Natural killer cell (primary cell): ENCODE data around the gene POU5F1. TPM values are rescaled to one million over a fixed set of nuclear protein-coding genes. Genes with fewer than 3 reads are reported as not detected.

Source experiments
- ATAC-seq, 3 donors: fragments of 150-1000 bp in 2 of 3; fragments of 200-7000 bp in 1 of 3; cut with Tn5 transposase; 1 replicate in 1 of 3; 2 replicates in 2 of 3; pipeline ENCODE4 v1.10.0; 2021; ENCODE audit warnings: mild to moderate bottlenecking in 2 of 3, moderate library complexity in 2 of 3
- DNase-seq, 2 donors: peaks; one replicate each; pipeline versions ENCODE4 v3.0.0 to v3.0.0-alpha.2; 2013 to 2021; ENCODE audit warnings: mixed read lengths in 1 of 2
- H3K27ac ChIP-seq: one replicate; pipeline ENCODE4 v1.5.1; 2013; ENCODE audit warnings: mild to moderate bottlenecking, low read length
- H3K27me3 ChIP-seq: one replicate; pipeline ENCODE4 v1.6.1; 2013; ENCODE audit warnings: low read length; ENCODE audit not compliant: control insufficient read depth, insufficient read depth
- H3K36me3 ChIP-seq: one replicate; pipeline ENCODE4 v1.6.1; 2013; ENCODE audit warnings: low read length; ENCODE audit not compliant: control insufficient read depth, insufficient read depth
- H3K4me1 ChIP-seq: one replicate; pipeline ENCODE4 v1.6.1; 2013; ENCODE audit warnings: low read length; ENCODE audit not compliant: control insufficient read depth, insufficient read depth
- H3K4me3 ChIP-seq: one replicate; pipeline ENCODE4 v1.5.1; 2013; ENCODE audit warnings: low read length
- H3K9me3 ChIP-seq: one replicate; pipeline ENCODE4 v1.6.1; 2013; ENCODE audit warnings: low read length; ENCODE audit not compliant: control insufficient read depth, insufficient read depth
- H3K27ac Mint-ChIP-seq, 2 donors: one replicate each; pipeline ENCODE4 v1.8.0; 2022; ENCODE audit warnings: mild to moderate bottlenecking in 2 of 2, mixed read lengths in 2 of 2, moderate library complexity in 1 of 2
- H3K27me3 Mint-ChIP-seq, 2 donors: one replicate each; pipeline ENCODE4 v1.8.0; 2022; ENCODE audit warnings: low read depth in 2 of 2, mixed read lengths in 2 of 2
- H3K36me3 Mint-ChIP-seq: one replicate; pipeline ENCODE4 v1.8.0; 2022; ENCODE audit warnings: mixed read lengths
- H3K4me1 Mint-ChIP-seq, 2 donors: one replicate each; pipeline ENCODE4 v1.8.0; 2022; ENCODE audit warnings: mixed read lengths in 2 of 2
- H3K4me3 Mint-ChIP-seq: one replicate; pipeline ENCODE4 v1.8.0; 2022; ENCODE audit warnings: mild to moderate bottlenecking, moderate library complexity, mixed read lengths
- H3K9me3 Mint-ChIP-seq, 2 donors: one replicate each; pipeline ENCODE4 v1.8.0; 2022; ENCODE audit warnings: mixed read lengths in 2 of 2
- CTCF ChIP-seq: fragments of 200-600 bp; IDR thresholded peaks from one replicate; pipeline ENCODE4 v1.8.0; 2022; ENCODE audit warnings: antibody characterized with exemption
- WGBS: methylation state at CpG from one replicate; pipeline ENCODE4 v1.1.7; 2013; ENCODE audit warnings: missing lambda C conversion rate; ENCODE audit not compliant: insufficient coverage; 5-methylcytosine and 5-hydroxymethylcytosine counted together
- intact Hi-C: fragments of 100-400 bp; cut with micrococcal nuclease; formaldehyde crosslinking; loops from one replicate; pipeline ENCODE4 v1.14.2; 2022
- total RNA-seq, 4 donors: library from RNA; stranded (reverse); fragments of 120-200 nt in 1 of 4; gene quantifications; one replicate each; pipeline versions ENCODE4 v1.2.3 to v1.2.4, GENCODE V29; 2013 to 2022

Gene POU5F1
- total RNA-seq, 3 donors from 2014 or later (not counting 1 experiment from before 2014, with no cell fraction given), result not detected

DNA sequence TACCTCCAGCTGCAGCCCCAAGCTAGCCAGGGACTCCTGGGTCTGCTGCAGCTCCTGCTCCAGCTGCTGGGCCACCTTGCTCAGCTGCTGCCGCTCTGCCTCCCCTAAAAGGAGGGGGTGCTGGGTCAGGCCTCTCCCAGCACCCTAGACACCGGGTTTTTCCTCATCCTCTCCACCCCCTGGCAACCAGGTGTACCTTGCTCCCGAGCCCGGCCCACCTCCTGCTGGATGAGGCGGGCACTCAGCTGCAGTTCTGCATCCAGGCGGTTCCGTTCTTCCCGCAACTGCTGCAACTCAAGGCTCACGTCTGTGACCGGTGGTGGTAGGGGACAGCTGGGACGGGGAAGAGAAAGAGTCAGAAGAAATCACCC, 25.5 kb downstream of the POU5F1 start:
- H3K4me3 ChIP-seq, result no peak overlapping the region
- ATAC-seq (no peak), DNase-seq (no peak)
- H3K27me3 ChIP-seq, result no peaks in the 10 kb centered on the region
- intact Hi-C loops, result no loop called here
- H3K4me1 ChIP-seq, result no peaks in the 10 kb centered on the region
- Mint-ChIP-seq H3K4me3 (no peak overlapping the region), H3K9me3 (no peaks in the 10 kb centered on the region), H3K4me1 (no peaks in the 10 kb centered on the region), H3K36me3 (no peaks in the 10 kb centered on the region), H3K27ac (no peak overlapping the region), H3K27me3 (no peaks in the 10 kb centered on the region)
- peaks cover 4% of the 10 kb centered on the region for H3K36me3 ChIP-seq
- no peaks in the 10 kb centered on the region for H3K9me3 ChIP-seq
- H3K27ac ChIP-seq, result no peak overlapping the region
- 86% methylated on average over 11 of the region's 11 CpGs for WGBS
- no peak for TF ChIP-seq CTCF

GRCh38 chr6:31144296-31144969, 26.0 kb downstream of the POU5F1 start:
- Mint-ChIP-seq H3K9me3 (no peaks in the 10 kb centered on the region), H3K4me3 (no peak overlapping the region), H3K36me3 (no peaks in the 10 kb centered on the region), H3K27ac (no peak overlapping the region), H3K4me1 (no peaks in the 10 kb centered on the region), H3K27me3 (no peaks in the 10 kb centered on the region)
- Histone ChIP-seq H3K27ac (no peak overlapping the region), H3K4me1 (no peaks in the 10 kb centered on the region), H3K36me3 (peaks cover 2% of the 10 kb centered on the region), H3K27me3 (no peaks in the 10 kb centered on the region), H3K9me3 (no peaks in the 10 kb centered on the region), H3K4me3 (no peak overlapping the region)
- ATAC-seq, result no peak
- no peak for DNase-seq
- no peak for TF ChIP-seq CTCF
- intact Hi-C loops, result no loop called here
- WGBS, result 94% methylated on average over 18 of the region's 18 CpGs

GRCh38 chr6:31143148-31143547, 27.3 kb downstream of the POU5F1 start:
- no peak overlapping the region for H3K27ac Mint-ChIP-seq
- peaks cover 2% of the 10 kb centered on the region for H3K36me3 ChIP-seq
- H3K27me3 Mint-ChIP-seq, result no peaks in the 10 kb centered on the region
- H3K9me3 ChIP-seq, result no peaks in the 10 kb centered on the region
- intact Hi-C loops, result no loop called here
- no peak for ATAC-seq
- H3K27me3 ChIP-seq, result no peaks in the 10 kb centered on the region
- H3K4me1 Mint-ChIP-seq, result no peaks in the 10 kb centered on the region
- no peak for DNase-seq
- no peaks in the 10 kb centered on the region for H3K9me3 Mint-ChIP-seq
- no peaks in the 10 kb centered on the region for H3K4me1 ChIP-seq
- 93% methylated on average over 11 of the region's 11 CpGs for WGBS
- no peak overlapping the region for H3K4me3 Mint-ChIP-seq
- no peaks in the 10 kb centered on the region for H3K36me3 Mint-ChIP-seq
- no peak for TF ChIP-seq CTCF
- H3K4me3 ChIP-seq, result no peak overlapping the region
- H3K27ac ChIP-seq, result no peak overlapping the region

- peaks cover 4 to 5% of the 10 kb centered on the region in 2 donors for H3K4me1 Mint-ChIP-seq
- Histone ChIP-seq H3K36me3 (peaks cover 2% of the 10 kb centered on the region), H3K4me1 (peaks cover 6% of the 10 kb centered on the region), H3K4me3 (no peak overlapping the region), H3K27me3 (no peaks in the 10 kb centered on the region), H3K9me3 (no peaks in the 10 kb centered on the region), H3K27ac (no peak overlapping the region)
- WGBS, result 86% methylated on average over 2 of the region's 2 CpGs
- TF ChIP-seq CTCF, result no peak
- intact Hi-C loops, result no loop called here
- H3K27ac Mint-ChIP-seq, result no peak overlapping the region
- H3K9me3 Mint-ChIP-seq, result no peaks in the 10 kb centered on the region
- no peak overlapping the region for H3K4me3 Mint-ChIP-seq
- DNase-seq (no peak), ATAC-seq (no peak)
- no peaks in the 10 kb centered on the region for H3K36me3 Mint-ChIP-seq
- peaks cover 0 to 3% of the 10 kb centered on the region in 2 donors for H3K27me3 Mint-ChIP-seq
These were observed 28.1 kb downstream of the POU5F1 start for GRCh38 chr6:31142361-31142761.
